Renal cortex interstitium (tissue), 11 donors: ENCODE measurements around the gene DNAJC15. TPM values are rescaled to one million over a fixed set of nuclear protein-coding genes. Genes with fewer than 3 reads are reported as not detected.
A peak's percentile ranks its signal among the peaks of the same experiment; 100 is the strongest.

Experiments used
- DNase-seq, 11 donors: peaks; one replicate each; pipeline ENCODE4 v3.0.0-alpha.2; 2013; ENCODE audit warnings: low read depth in 9 of 11, low spot score in 4 of 11; ENCODE audit errors: extremely low read depth in 1 of 11
- polyA plus RNA-seq, 3 donors: library from polyadenylated mRNA; unstranded; fragments of 120-200 nt; gene quantifications; one replicate each; pipeline ENCODE4 v1.2.1, GENCODE V29; 2013; ENCODE audit not compliant: insufficient read length in 3 of 3

The DNAJC15 gene
- polyA plus RNA-seq, 3 donors = 25.7 to 31.7 (median 31.6) TPM

DNA sequence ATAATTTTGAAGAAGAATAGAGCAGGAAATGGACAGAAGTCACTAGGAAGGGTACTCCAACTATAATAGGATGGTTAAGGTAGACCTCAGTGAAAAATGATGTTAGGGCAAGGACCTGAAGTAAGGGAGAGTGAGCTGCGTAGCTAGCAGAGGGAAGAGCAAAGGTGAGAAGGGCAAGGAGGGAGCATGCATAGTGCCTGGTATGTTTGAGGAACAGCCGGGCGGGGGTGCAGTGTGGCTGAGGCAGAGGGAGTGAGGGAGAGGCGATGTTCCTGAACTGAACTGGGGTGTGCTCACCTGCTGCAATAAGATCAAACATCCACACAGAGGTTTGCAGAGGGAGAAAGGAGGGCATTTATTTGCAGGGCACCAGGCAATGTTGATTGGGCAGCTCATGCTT, 110.4 kb downstream of the DNAJC15 start:
- no peak for DNase-seq

- DNase-seq = no peak
Measured at GRCh38 chr13:43134868-43135267, 111.5 kb downstream of the DNAJC15 start.

GRCh38 chr13:43135516-43135915, 112.1 kb downstream of the DNAJC15 start:
- DNase-seq = no peak

DNA sequence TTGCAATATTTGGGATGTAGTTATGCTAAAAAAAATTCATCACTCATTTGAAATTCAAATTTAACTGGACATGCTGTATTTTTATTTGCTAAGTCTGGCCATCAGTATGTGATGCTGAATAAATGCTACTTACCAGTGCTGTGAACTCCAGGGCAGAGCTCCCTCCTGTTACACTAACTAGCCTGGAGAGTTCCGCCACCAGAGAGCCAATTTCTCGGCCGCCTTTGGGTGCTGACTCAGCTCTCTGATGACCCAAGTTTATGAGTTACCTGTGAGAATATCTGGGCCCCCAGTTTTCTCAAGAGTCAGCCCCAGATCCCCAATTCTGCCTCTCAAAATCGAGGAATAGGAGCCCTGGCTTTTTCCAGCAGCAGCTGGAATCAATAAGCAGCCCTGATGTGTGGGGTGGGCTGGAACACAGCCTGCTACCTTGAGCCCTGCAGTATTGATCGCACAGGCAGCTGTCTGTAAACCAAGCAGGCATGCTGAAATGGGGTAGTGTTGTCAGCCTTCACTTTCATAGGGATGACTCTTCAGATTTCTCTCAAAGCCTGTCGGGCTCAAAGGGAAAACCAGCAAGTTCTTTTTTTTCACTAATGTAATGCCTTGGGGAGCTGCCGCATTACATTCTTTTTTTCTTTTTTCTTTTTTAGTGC, 113.7 kb downstream of the DNAJC15 start:
- DNase-seq = no peak

DNA sequence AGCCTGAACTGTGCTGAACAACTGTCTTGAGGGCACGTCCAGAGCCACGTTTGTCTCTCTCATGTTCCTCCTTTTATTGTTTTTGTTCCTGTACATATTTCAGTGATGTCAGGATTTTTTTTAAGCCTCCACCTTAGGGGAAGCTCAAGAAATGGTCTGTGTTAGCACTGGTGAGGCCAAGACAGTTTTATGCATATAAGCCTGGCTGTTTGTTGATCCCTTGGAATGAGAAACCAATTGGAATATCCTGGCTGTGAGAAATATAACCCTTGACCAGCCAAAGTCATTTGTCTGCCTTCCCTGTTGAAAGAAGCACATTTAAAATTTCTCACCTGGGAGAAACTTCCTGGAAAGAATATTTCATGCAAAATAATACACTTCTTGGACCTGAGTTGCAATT, 115.8 kb downstream of the DNAJC15 start:
- DNase-seq = no peak

- no peak for DNase-seq
Measured at GRCh38 chr13:43139921-43140320, 116.5 kb downstream of the DNAJC15 start.

GRCh38 chr13:43140985-43141384, 117.6 kb downstream of the DNAJC15 start:
- DNase-seq = no peak

DNA sequence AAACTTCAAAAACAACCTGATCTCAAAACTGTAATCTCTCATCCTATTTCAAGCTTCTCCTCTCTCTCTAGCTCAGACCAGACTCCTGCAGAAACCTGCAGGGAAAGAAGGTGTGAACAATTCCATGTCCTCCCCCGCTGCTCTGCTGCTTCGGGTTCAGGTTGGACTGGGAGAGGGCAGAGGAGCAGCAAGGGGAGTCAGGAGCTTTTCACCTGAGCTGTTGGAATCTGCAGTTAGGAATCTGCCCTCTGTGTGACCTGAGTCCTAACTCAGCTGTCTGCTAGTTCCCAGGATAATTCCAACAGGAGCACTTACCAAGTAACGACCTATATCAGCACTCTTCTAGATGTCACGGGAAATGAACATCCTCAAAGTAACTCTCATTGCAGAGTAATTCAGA, 118.3 kb downstream of the DNAJC15 start:
- DNase-seq = no peak

GRCh38 chr13:43143591-43143990, 120.2 kb downstream of the DNAJC15 start:
- DNase-seq = no peak

DNA sequence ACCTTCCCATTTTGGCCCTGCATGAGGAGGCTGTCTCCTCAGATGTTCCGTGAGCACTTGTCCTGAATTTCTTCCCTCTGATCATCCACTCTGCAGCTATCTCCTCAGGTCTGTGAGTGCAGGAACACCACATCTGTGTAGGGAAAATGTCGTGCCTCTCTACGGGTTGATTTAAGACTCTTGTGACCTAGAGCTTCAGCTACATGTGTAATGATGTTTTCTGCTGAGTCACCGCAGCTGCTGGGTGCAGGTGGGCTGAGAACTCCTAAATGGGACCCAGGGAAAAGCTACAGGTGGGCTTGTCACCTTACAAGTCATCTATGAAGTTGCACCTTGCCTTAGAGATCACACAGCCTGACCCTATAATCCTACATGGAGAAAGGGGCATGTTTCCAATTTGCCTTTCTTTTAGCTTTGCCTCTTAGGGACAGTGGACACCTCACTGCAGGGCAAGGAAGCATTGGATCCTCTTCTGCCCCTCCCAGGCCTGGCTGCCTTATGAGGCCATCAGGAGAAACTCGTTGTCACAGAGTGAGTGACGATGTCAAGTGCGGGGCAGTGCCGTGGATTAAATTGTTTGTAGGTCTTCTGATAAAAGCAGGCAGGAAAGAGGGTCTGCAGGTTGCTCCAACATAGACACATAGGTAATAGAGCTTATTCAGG, 122.3 kb downstream of the DNAJC15 start:
- no peak for DNase-seq

- DNase-seq = no peak
Measured at GRCh38 chr13:43146400-43146799, 123.0 kb downstream of the DNAJC15 start.

DNA sequence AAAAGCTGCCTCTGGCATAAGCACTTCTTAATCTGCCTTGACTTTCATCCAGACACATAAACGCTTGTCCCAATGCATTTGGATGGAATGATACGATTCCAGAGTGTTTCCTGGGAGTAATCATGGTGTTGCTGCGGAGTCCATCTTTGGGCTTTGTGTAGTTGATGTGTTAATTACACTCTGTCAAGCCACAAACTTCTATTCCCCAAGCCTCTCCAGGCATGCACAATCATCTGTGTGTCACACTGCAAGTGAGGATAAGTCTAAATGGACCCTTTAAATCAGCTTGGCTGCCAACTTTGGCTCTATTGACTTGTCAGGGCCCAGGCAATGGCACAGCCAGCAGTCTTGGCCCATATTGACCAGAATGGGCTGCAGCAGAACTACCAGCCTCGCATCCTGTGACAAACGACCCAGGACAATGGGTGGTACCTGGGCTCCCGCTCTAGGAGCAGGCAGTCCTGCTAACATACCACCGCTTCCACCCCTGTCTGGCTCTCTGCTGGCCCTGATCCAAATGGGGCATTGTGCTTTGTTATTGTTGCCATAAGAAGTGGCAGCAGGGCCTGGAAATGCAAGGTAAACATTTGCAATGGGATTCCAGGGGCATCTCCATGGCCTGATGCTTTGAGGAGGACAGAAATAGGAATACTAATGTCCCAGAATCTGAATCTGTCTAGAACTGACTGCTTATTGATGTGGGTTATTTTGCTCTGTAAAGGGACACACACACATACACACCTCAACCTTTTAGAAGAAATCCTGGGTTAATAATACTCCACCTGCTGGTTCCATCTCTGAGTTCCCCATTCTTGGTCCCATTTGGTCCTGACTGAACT, 127.2 kb downstream of the DNAJC15 start:
- no peak for DNase-seq

GRCh38 chr13:43153436-43154090, 130.2 kb downstream of the DNAJC15 start:
- no peak for DNase-seq

GRCh38 chr13:43154156-43154651, 130.8 kb downstream of the DNAJC15 start:
- DNase-seq = no peak

DNA sequence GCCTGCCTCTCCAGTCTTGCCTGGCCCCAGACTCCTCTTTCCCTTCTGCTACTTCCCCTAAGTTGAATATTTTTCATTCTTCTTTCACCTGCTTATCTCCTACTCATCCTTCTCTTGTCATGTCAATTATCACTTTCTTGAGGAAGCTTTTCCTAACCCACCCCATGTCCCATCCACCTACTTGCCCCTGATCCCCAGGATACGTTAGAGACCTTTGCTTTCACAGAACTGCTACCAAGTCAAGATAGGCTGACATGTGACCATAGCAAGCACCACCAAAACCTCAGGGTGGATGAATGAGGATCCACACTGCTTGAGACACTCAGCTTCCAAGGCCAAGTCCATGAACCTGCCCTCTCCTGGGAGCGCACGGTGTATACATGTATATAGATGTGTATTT, 131.5 kb downstream of the DNAJC15 start:
- no peak for DNase-seq

DNA sequence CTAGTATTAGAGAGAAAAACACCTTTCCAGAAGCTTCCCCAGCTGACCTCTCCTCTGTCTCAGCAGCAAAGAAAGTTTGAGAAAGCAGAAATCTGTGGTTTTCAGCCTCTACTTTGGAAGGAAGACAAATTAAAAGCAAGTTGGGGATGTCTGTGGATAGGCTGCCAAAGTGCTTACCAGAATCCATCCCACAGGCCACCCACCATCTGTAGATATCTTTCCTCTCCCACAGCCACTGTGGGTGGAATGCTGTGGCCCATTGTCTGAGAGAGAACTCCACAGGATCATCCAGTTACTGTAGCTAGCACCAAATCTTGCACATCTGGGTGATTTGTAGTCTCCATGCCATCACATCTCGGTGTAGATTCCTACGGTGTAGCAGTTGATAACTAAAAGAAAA, 133.5 kb downstream of the DNAJC15 start:
- no peak for DNase-seq

DNA sequence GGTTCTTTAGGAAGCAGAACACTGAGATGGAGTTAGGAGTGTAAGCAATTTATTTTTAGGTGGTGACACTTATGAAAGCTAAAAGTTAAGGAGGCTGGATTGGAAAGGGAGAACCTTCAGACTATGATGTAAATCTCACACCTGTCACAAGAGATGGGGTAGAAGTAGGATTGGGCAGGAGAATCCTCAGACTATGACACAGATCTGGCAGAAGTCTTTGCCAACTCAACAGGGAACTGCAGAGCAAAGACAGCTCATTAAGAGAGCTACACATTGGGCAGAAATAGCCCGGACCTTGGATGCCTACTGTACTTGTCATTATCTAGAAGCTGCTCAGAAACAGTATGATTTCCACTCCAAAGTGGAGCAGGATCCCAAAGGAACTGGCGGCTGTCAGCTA, 134.4 kb downstream of the DNAJC15 start:
- no peak for DNase-seq

- no peak for DNase-seq
Measured at GRCh38 chr13:43158516-43158915, 135.1 kb downstream of the DNAJC15 start.

- DNase-seq = peak in 6 of 11 donors; percentile 29 to 68 (median 42)
Measured at GRCh38 chr13:43159026-43159461, 135.7 kb downstream of the DNAJC15 start.
